AG04450 (cell line): Measurements from ENCODE around the gene ZNF764. TPM values are rescaled to one million over a fixed set of nuclear protein-coding genes. Genes with fewer than 3 reads are reported as not detected.

Source experiments
- CTCF ChIA-PET: fragments of 300-600, 350-600 bp; formaldehyde crosslinking; extraction: SDS; loops from one replicate; lab custom pipeline; 2022; ENCODE audit warnings: antibody characterized with exemption, inconsistent platforms; lab: Charles Lee
- POLR2A ChIA-PET: fragments of 350-600 bp; formaldehyde crosslinking; extraction: SDS; loops from one replicate; lab custom pipeline; 2021; ENCODE audit warnings: antibody characterized with exemption, inconsistent platforms; lab: Yijun Ruan, JAX
- DNase-seq: peaks from one replicate; pipeline ENCODE4 v3.0.0-alpha.2; 2011; ENCODE audit warnings: low read depth, low spot score
- H3K27ac ChIP-seq: one replicate; pipeline ENCODE4 v1.5.1; 2012; ENCODE audit warnings: low read depth, low read length, control low read depth
- H3K27me3 ChIP-seq: one replicate; pipeline ENCODE4 v1.6.0; 2012; ENCODE audit warnings: low read length; ENCODE audit not compliant: control insufficient read depth, insufficient read depth
- H3K4me3 ChIP-seq: 2 replicates; pipeline ENCODE4 v1.5.1; 2011; ENCODE audit warnings: mild to moderate bottlenecking, low read depth, low read length, control low read depth
- H3K9me3 ChIP-seq: 2 replicates; pipeline ENCODE4 v1.5.1; 2012; ENCODE audit warnings: low read length; ENCODE audit not compliant: control insufficient read depth, insufficient read depth
- CTCF ChIP-seq: IDR thresholded peaks from 2 replicates; pipeline ENCODE4 v1.5.1; 2011; ENCODE audit warnings: low read depth, low read length, control low read depth, inconsistent platforms
- polyA plus RNA-seq: library from polyadenylated mRNA; depleted of rRNA; stranded (reverse); fragments of >200 nt; gene quantifications from 2 replicates; pipeline ENCODE4 v1.2.3, GENCODE V29; 2011

The ZNF764 gene
- polyA plus RNA-seq, 1 experiment = 2.5 TPM

- no peak for DNase-seq
- peaks cover 5% of the 10 kb centered on the region; the same call in 1 of the 2 replicates for H3K9me3 ChIP-seq
- CTCF ChIA-PET = interaction anchor here (0.7 to 2.8 kb wide), 3 partner anchors 13 to 155 kb away, joined by 3 to 19 read pairs (median 3); partner anchors contain the start of gene DCTPP1
- H3K27me3 ChIP-seq = no peaks in the 10 kb centered on the region
- POLR2A ChIA-PET = interaction anchor here (3.0 kb wide), 1 partner anchor 13 kb away, joined by 12 read pairs; the partner anchor contains the start of gene ZNF688
- peak overlapping the region; percentile 78 for H3K4me3 ChIP-seq
- TF ChIP-seq CTCF = no peak
- peak overlapping the region; percentile 70 for H3K27ac ChIP-seq
Observed at GRCh38 chr16:30585022-30585399, 26.8 kb upstream of the ZNF764 start.

GRCh38 chr16:30582611-30583340, 24.6 kb upstream of the ZNF764 start:
- Histone ChIP-seq H3K27ac (no peak overlapping the region), H3K4me3 (no peak overlapping the region), H3K27me3 (no peaks in the 10 kb centered on the region), H3K9me3 (peaks cover 5% of the 10 kb centered on the region; the same call in 1 of the 2 replicates)
- ChIA-PET POLR2A (no interaction called here), CTCF (no interaction called here)
- DNase-seq = no peak
- no peak for TF ChIP-seq CTCF

- no peak for DNase-seq
Observed at GRCh38 chr16:30581457-30581856, 23.3 kb upstream of the ZNF764 start.

GRCh38 chr16:30574678-30575077, 16.5 kb upstream of the ZNF764 start:
- Histone ChIP-seq H3K9me3 (no peaks in the 10 kb centered on the region; the same call in 1 of the 2 replicates), H3K4me3 (no peak overlapping the region), H3K27ac (no peak overlapping the region), H3K27me3 (no peaks in the 10 kb centered on the region)
- no peak for DNase-seq
- ChIA-PET POLR2A (no interaction called here), CTCF (interaction anchor here (0.7 to 0.9 kb wide), 2 partner anchors 24 to 125 kb away, joined by 3 read pairs; no protein-coding TSS in a partner anchor)
- no peak for TF ChIP-seq CTCF

More at GRCh38 chr16:30581457-30581856, 23.3 kb upstream of the ZNF764 start:
- Histone ChIP-seq H3K4me3 (no peak overlapping the region), H3K27me3 (no peaks in the 10 kb centered on the region), H3K9me3 (peaks cover 5% of the 10 kb centered on the region; the same call in 1 of the 2 replicates), H3K27ac (no peak overlapping the region)
- POLR2A ChIA-PET = no interaction called here
- CTCF ChIA-PET = no interaction called here
- no peak for TF ChIP-seq CTCF
